HG03439 (cell line): ENCODE data around the gene COL26A1.

ENCODE experiments used
- ATAC-seq: cut with Tn5 transposase; IDR thresholded peaks from one replicate; pipeline ENCODE4 v1.9.1; 2021; ENCODE audit warnings: mild to moderate bottlenecking, moderate library complexity; ENCODE audit not compliant: unreplicated experiment

COL26A1 gene

GRCh38 chr7:101562531-101563197 lies 200.0 kb downstream of the COL26A1 start:
- no peak for ATAC-seq

- ATAC-seq: no peak
These were observed 200.7 kb downstream of the COL26A1 start for GRCh38 chr7:101563198-101563901.

- ATAC-seq: no peak
These were observed 201.5 kb downstream of the COL26A1 start for GRCh38 chr7:101563943-101564777.

DNA sequence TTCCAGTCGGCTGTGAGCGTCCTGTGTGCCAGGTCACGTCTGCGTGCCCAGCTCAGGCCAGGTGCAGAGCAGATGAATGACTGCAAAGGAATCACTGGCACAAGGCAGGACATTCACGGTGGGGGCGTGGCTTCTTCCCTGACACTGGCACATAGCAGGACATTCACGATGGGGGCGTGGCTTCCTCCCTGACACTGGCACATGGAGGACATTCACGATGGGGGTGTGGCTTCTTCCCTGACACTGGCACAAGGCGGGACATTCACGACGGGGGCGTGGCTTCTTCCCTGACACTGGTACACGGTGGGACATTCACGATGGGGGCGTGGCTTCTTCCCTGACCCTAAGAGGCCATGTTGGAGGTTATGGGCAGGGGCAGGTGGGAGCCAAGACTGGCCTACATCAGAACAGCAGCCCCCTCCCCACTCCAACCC lies 202.1 kb downstream of the COL26A1 start:
- ATAC-seq: no peak

DNA sequence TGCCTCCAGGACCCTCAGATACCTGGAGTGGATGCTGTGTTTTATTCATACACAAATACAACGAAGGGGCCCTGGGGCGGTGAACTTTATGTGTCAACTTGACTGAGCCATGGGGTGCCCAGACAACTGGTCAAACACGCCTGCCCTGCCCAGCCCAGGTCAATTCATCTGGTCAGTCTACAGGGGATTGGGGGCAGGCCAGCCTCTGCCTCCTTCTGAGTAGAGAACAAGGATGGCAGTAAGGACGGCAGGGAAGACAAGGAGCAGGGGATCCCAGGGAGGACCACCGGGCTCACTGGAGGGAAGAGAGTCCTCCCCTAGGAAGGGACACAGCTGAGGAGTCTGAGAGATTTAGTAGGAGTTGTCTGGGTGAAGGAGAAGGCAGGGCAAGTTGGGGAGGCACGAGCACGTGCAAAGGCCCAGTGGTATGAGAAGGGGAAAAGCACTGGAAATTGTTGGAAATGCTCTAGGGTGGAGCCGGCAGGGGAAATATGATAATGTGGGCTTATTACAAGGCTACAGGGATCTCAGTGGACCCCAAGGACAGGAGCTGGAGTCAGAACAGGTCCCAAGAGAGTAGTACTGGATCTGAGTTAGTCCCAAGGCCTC lies 203.0 kb downstream of the COL26A1 start:
- ATAC-seq: no peak

- no peak for ATAC-seq
These were observed 204.6 kb downstream of the COL26A1 start for GRCh38 chr7:101567230-101567629.

- no peak for ATAC-seq
These were observed 209.5 kb downstream of the COL26A1 start for GRCh38 chr7:101572156-101572555.

- no peak for ATAC-seq
These were observed 212.5 kb downstream of the COL26A1 start for GRCh38 chr7:101575168-101575567.

DNA sequence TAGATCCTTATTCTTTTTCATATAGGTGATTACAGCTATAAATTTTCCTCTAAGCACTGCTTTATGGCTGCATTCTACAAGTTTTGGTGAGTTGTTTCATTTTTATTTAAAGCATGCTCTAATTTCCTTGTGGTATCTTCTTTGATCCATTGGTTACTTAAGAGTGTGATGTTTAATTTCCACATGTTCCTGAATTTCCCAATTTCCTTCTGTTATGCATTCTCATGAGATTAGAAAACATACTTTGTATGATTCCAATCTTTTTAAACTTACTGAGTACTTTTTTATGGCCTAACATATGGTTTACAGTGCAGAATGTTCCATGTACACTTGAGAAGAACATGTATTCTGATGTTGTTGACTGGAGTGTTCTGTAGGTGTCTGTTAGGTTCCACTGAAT lies 213.0 kb downstream of the COL26A1 start:
- ATAC-seq: no peak

DNA sequence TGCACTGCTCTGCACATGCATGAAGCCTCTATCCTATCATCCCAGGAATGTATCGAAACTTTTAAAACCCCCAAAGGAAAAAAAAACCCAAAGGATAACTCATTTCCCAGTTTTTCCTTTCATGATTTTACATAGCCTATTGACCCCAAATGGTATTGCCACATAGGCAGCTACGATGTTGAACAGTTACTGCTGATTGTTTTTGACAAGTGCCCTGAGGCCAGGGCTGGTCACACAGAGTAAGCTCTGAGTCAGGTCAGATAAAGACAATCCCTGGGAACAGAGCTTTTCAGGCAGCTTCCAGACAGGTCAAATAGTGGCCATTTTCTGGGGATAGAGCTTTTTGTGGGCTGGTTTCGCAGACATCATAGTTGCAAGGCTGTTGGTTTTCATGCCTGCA lies 214.3 kb downstream of the COL26A1 start:
- ATAC-seq: no peak

DNA sequence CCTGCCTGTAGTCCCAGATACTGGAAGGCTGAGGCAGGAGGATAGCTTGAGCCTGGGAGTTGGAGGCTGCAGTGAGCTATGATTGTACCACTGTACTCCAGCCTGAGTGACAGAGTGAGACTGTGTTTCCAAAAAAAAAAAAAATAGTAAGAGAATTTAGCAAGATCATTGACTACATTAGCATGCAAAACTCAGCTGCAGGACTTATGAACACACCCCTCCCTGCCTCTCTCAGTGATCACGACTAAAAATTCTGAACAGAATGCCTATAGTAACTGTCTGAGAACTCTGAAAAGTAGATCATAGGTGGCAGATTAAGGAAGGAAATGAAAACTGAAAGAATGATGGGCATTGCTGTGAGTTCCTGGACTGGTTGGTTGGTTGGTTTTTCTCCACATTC lies 215.9 kb downstream of the COL26A1 start:
- no peak for ATAC-seq

DNA sequence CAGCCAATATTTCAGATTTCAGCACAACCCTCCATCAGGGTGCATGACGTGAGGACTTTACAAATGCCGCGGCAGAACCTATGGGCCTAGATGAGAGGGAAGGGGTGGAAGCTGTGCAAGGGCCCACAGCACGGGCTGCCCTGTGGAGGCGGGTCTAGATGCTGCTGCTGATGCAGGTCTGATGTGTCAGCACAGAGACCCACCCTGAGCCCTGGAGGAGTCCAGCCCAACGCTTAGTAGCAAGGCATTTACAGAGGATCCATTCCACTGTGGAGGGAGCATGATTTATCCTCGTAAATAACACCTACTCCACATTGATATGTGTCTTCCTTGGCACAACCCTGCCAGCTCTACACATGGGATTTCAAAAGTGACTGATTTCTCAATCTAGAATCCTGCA lies 217.9 kb downstream of the COL26A1 start:
- ATAC-seq: no peak

- ATAC-seq: no peak
These were observed 219.2 kb downstream of the COL26A1 start for GRCh38 chr7:101581891-101582290.

DNA sequence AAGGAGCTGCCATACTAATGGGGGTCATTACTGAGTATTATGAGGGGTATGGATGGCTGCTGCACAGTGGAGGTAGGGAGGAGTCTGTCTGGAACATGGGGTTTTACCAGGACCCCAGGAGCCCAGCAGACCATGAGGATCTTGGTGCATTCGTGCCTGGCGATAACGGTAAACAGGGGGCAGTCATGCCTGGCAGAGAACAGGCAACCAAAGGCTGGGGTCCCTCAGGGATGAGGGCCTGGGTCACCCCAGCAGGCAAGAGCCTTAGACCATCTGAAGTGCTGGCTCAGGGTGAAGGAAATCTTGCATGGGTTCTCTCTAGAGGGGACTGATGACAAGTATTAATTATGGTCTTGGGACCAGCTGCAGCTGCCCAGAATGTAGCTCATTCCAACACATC lies 220.3 kb downstream of the COL26A1 start:
- no peak for ATAC-seq

DNA sequence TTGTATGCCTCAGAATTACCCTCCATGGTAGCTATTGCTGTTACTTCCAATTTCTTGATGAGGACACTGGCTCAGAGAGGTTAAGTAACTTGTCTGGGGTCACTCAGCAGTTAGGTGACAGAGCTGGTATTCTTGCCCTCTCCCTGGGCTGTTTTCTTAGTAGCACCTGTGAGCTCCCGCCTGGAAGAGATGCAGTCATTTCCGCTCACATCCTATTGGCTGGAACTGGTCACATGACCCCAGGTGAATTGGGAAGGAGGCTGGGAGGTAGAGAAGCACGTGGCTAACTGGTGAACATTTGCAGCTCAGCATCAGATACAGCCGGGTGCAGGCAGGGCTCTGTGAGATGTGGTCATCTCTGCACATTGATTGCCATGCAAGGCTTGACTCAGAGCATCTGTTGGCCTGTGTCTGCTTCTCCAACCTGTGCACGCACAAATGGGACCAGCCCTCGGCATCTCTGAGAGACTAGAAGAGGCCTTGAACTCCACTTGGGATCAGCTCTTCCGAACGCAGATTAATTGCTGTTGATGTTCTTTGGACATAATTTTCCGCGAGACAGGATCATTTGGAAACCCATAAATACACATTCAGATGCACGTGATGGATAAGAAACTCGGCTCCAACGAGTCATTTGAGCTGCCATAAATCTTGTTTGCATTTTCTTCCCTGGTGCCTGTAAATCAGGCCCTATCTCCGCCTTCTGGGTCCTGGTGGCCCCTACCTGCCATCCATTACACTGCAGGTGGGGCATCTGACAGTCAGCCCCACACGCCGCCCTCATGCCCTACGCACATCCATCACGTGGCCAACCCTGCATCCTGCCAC lies 223.6 kb downstream of the COL26A1 start:
- ATAC-seq: no peak

DNA sequence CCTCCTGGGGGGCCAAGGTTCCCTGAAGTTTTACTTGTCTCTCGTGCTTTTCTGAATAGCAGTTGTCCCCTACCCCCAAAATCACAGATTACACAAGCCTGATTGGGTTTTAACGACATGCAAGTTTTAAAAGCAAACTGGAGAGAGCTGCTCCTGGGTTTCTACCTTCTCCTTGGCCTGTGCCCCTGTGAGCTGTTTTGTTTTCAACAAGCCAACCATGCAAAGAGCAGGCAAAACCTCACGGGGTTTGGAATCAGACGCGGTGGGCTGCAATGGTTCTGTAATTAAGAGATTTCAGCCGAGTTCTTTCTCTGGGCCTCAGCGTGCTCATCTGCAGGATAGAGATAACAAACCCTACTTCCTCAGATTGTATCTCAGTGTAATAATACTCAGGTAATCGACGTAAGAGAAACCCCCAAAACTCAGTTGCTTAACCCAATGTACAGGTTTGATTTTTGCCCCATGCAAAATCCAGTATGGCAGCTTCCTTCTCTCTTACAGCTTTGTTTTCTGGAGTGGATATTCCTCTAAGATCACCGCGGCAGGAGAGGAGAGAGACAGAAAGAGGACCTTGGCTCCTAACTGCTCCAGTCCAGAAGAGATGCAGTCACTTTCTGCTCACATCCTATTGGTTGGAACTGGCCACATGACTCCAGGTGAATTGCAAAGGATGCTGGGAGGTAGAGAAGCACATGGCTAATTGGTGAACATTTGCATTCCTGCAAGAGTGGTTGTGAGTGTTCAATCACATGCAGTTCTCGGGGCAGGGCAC lies 224.4 kb downstream of the COL26A1 start:
- no peak for ATAC-seq

GRCh38 chr7:101588131-101588935 lies 225.7 kb downstream of the COL26A1 start:
- ATAC-seq: no peak

- no peak for ATAC-seq
These were observed 226.4 kb downstream of the COL26A1 start for GRCh38 chr7:101589052-101589451.
